Left cardiac atrium (tissue), 4 donors: ENCODE results near the gene APBB1. TPM values are rescaled to one million over a fixed set of nuclear protein-coding genes. Genes with fewer than 3 reads are reported as not detected.

Source experiments
- ATAC-seq, 2 donors: fragments of 200-7000 bp; cut with Tn5 transposase; one replicate each; pipeline ENCODE4 v1.9.1; 2020; ENCODE audit warnings: mild to moderate bottlenecking in 2 of 2, moderate library complexity in 2 of 2
- DNase-seq: peaks from one replicate; pipeline ENCODE4 v3.0.0-alpha.2; 2020
- intact Hi-C, 2 donors: fragments of 100-400 bp; cut with DNase I; formaldehyde crosslinking; loops; one replicate each; pipeline versions ENCODE4 v1.14.1 to v1.15.1; 2022 to 2023
- long read RNA-seq: library from polyadenylated mRNA; unstranded; transcript quantifications from one replicate; pipeline ENCODE4 v2.0.0, GENCODE V29; 2021
- total RNA-seq, 2 donors: library from RNA; stranded (reverse); fragmentation: NEBNext Ultra II Directional; extraction: Animal tissue kit (Norgen Biotek cat#: 25700); gene quantifications; one replicate each; pipeline ENCODE4 v1.2.1, GENCODE V29; 2021
- donor health status: DM: no; HTN: yes; CAD: no.
- donor health status: DM: no; HTN: yes; CAD: no; lungs with severe emphysema.
- donor health status: DM: yes; HTN: yes; CAD: no.
- donor health status: Dilated cardiomyopathy.

The APBB1 gene
- 10 to 100 TPM; 65.5 to 75.9 TPM for total RNA-seq
- long read RNA-seq, transcript APBB1-202 (14 exons, 2,619 nt), result minor isoform, 18 of 309 reads
- long read RNA-seq, transcript APBB1-203 (14 exons, 2,684 nt), result minor isoform, 13 of 309 reads
- long read RNA-seq, transcript APBB1-201 (14 exons, 2,636 nt), result major isoform, 213 of 309 reads
- long read RNA-seq, partial matches to known transcripts, result 27 of 309 reads
- long read RNA-seq, other reads (novel, unspliced or antisense), result 35 of 309 reads

GRCh38 chr11:6419009-6419631, at the start of gene APBB1:
APBB1 (minus strand) TSS chr11:6419094; CDS start chr11:6411347, 7,747 bp downstream.
- DNase-seq, result peak; percentile 75

GRCh38 chr11:6459099-6459450, 40.2 kb upstream of the APBB1 start:
- ATAC-seq (no peak), DNase-seq (no peak)
- intact Hi-C loops, result no loop called here

More at GRCh38 chr11:6419009-6419631, at the start of gene APBB1:
- ATAC-seq, result peak; percentile 96
- intact Hi-C loops, result no loop called here

GRCh38 chr11:6458352-6459098, 39.6 kb upstream of the APBB1 start:
- no peak for ATAC-seq
- intact Hi-C loops, result no loop called here
- DNase-seq, result no peak

GRCh38 chr11:6457581-6458320, 38.9 kb upstream of the APBB1 start:
- no peak for ATAC-seq

GRCh38 chr11:6456361-6457073, 37.6 kb upstream of the APBB1 start:
- intact Hi-C loops, result no loop called here
- DNase-seq, result no peak
- no peak for ATAC-seq

More at GRCh38 chr11:6457581-6458320, 38.9 kb upstream of the APBB1 start:
- intact Hi-C loops, result no loop called here
- no peak for DNase-seq

GRCh38 chr11:6455070-6455469, 36.2 kb upstream of the APBB1 start:
- intact Hi-C loops, result no loop called here
- no peak for DNase-seq
- ATAC-seq, result no peak

- intact Hi-C loops, result no loop called here
- DNase-seq, result no peak
These were observed 34.3 kb upstream of the APBB1 start for GRCh38 chr11:6453152-6453551.

GRCh38 chr11:6452219-6452618, 33.3 kb upstream of the APBB1 start:
- DNase-seq (no peak), ATAC-seq (peak in 1 of 2 donors; percentile 72)
- intact Hi-C loops, result no loop called here

More at GRCh38 chr11:6453152-6453551, 34.3 kb upstream of the APBB1 start:
- no peak for ATAC-seq

- ATAC-seq (no peak), DNase-seq (no peak)
- intact Hi-C loops, result loop anchor here in 1 of 2 donors (10.0 kb wide), 1 partner anchor 56 kb away; no protein-coding TSS in a partner anchor
These were observed 29.7 kb upstream of the APBB1 start for GRCh38 chr11:6448574-6448973.

- DNase-seq (peak; percentile 65), ATAC-seq (peak; percentile 65 to 77)
- intact Hi-C loops, result loop anchor here (2.0 to 10.0 kb wide), 3 partner anchors 61 to 66 kb away; no protein-coding TSS in a partner anchor
These were observed 24.5 kb upstream of the APBB1 start for GRCh38 chr11:6443269-6444003.

GRCh38 chr11:6442441-6442840, 23.5 kb upstream of the APBB1 start:
- intact Hi-C loops, result loop anchor here (2.0 to 10.0 kb wide), 3 partner anchors 62 to 65 kb away; no protein-coding TSS in a partner anchor
- DNase-seq (no peak), ATAC-seq (no peak)

- no peak for ATAC-seq
- DNase-seq, result no peak
- intact Hi-C loops, result loop anchor here (5.0 to 10.0 kb wide), 2 partner anchors 64 kb away; no protein-coding TSS in a partner anchor
These were observed 22.0 kb upstream of the APBB1 start, which contains the start of gene HPX for GRCh38 chr11:6440906-6441358. HPX (minus strand) TSS chr11:6440987; CDS start chr11:6440963, 24 bp downstream.

GRCh38 chr11:6438979-6439571, 20.2 kb upstream of the APBB1 start:
- ATAC-seq (peak; percentile 65 to 76), DNase-seq (peak; percentile 54)
- intact Hi-C loops, result no loop called here

GRCh38 chr11:6437993-6438392, 19.1 kb upstream of the APBB1 start:
- DNase-seq (no peak), ATAC-seq (no peak)
- intact Hi-C loops, result no loop called here

GRCh38 chr11:6437423-6437822, 18.5 kb upstream of the APBB1 start:
- no peak for DNase-seq
- intact Hi-C loops, result no loop called here
- ATAC-seq, result no peak

- intact Hi-C loops, result no loop called here
- no peak for ATAC-seq
- DNase-seq, result no peak
These were observed 15.2 kb upstream of the APBB1 start for GRCh38 chr11:6433998-6434660.

GRCh38 chr11:6431861-6432260, 13.0 kb upstream of the APBB1 start:
- peak in 1 of 2 donors; percentile 42 for ATAC-seq
- intact Hi-C loops, result no loop called here
- no peak for DNase-seq
